ENCODE data around the gene UGT1A6. TPM values are rescaled to one million over a fixed set of nuclear protein-coding genes. Genes with fewer than 3 reads are reported as not detected.

Gene UGT1A6
- total RNA-seq, 4 donors from 2014 or later: 0.27 to 20.1 (median 0.58) TPM; not detected in 1

DNA sequence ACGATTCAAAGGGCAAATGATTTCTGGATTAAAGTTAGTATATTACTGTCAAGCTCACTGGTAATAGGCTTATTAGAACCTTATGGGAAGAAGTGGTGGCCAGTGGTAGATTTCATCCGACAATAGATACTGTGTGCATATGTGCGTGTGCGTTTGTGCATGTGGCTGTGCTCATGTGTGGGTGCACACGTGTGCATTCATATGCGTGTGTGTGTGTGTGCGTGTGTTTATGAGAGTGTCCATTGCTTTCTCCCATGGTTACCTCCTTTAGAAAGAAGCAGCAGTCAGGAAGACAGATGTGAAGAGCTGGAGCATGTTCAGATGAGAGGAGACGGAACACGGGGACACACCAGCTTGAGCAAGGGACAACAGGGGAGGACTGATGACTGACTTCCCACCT lies 76.6 kb downstream of the UGT1A6 start:
- TF ChIP-seq, protein P1, sequence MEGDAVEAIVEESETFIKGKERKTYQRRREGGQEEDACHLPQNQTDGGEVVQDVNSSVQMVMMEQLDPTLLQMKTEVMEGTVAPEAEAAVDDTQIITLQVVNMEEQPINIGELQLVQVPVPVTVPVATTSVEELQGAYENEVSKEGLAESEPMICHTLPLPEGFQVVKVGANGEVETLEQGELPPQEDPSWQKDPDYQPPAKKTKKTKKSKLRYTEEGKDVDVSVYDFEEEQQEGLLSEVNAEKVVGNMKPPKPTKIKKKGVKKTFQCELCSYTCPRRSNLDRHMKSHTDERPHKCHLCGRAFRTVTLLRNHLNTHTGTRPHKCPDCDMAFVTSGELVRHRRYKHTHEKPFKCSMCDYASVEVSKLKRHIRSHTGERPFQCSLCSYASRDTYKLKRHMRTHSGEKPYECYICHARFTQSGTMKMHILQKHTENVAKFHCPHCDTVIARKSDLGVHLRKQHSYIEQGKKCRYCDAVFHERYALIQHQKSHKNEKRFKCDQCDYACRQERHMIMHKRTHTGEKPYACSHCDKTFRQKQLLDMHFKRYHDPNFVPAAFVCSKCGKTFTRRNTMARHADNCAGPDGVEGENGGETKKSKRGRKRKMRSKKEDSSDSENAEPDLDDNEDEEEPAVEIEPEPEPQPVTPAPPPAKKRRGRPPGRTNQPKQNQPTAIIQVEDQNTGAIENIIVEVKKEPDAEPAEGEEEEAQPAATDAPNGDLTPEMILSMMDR (IDR thresholded peaks at IDR 0.05): no peak
- TF ChIP-seq EP300 (IDR thresholded peaks at IDR 0.05) (no peak), POLR2A (IDR thresholded peaks at IDR 0.05) (no peak), POLR2AphosphoS5 (IDR thresholded peaks at IDR 0.05) (no peak)
- Histone ChIP-seq H3K36me3 (no peaks in the 10 kb centered on the region), H3K4me1 (no peaks in the 10 kb centered on the region), H3K27ac (no peak overlapping the region), H3K4me3 (no peak overlapping the region), H3K9me3 (no peaks in the 10 kb centered on the region), H3K27me3 (peaks cover 20% of the 10 kb centered on the region)
- whole genome bisulfite sequencing, 2 donors (ENCODE audit: low coverage in 1 of 2): 87 to 91% methylated on average over 9 of the region's 9 CpGs
- no peak for ATAC-seq

- TF ChIP-seq, protein P1 (IDR thresholded peaks at IDR 0.05): no peak
- TF ChIP-seq EP300 (IDR thresholded peaks at IDR 0.05) (no peak), POLR2AphosphoS5 (IDR thresholded peaks at IDR 0.05) (no peak), POLR2A (IDR thresholded peaks at IDR 0.05) (no peak)
- 50 to 69% methylated on average over 1 to 2 of the region's 16 CpGs for WGBS, 2 donors (ENCODE audit: low coverage in 1 of 2)
- Histone ChIP-seq H3K4me1 (no peaks in the 10 kb centered on the region), H3K27ac (no peak overlapping the region), H3K27me3 (peaks cover 13% of the 10 kb centered on the region), H3K36me3 (no peaks in the 10 kb centered on the region), H3K9me3 (peaks cover 0 to 15% (median 0%) of the 10 kb centered on the region in 3 donors), H3K4me3 (no peak overlapping the region)
- ATAC-seq: no peak
Observed at GRCh38 chr2:233772153-233772552, 79.5 kb downstream of the UGT1A6 start.

DNA sequence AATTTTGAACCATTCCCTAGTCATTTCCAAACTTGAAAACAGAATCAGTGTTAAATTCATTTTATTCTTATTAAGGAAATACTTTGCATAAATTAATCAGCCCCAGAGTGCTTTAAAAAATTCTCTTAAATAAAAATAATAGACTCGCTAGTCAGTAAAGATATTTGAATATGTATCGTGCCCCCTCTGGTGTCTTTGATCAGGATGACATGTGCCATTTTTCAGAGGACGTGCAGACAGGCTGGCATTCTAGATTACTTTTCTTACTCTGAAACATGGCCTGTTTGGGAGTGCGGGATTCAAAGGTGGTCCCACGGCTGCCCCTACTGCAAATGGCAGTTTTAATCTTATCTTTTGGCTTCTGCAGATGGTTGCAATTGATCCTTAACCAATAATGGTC lies 79.9 kb downstream of the UGT1A6 start:
- ATAC-seq: no peak
- Histone ChIP-seq H3K27ac (no peak overlapping the region), H3K4me3 (no peak overlapping the region), H3K27me3 (peaks cover 17% of the 10 kb centered on the region), H3K36me3 (no peaks in the 10 kb centered on the region), H3K9me3 (peaks cover 0 to 19% (median 0%) of the 10 kb centered on the region in 3 donors), H3K4me1 (no peaks in the 10 kb centered on the region)
- no peak for TF ChIP-seq EP300 (IDR thresholded peaks at IDR 0.05)
- no peak for TF ChIP-seq POLR2A (IDR thresholded peaks at IDR 0.05)
- no peak for TF ChIP-seq POLR2AphosphoS5 (IDR thresholded peaks at IDR 0.05)
- TF ChIP-seq, protein P1 (IDR thresholded peaks at IDR 0.05): no peak
- 65 to 66% methylated on average over 5 of the region's 5 CpGs for WGBS, 2 donors (ENCODE audit: low coverage in 1 of 2)

DNA sequence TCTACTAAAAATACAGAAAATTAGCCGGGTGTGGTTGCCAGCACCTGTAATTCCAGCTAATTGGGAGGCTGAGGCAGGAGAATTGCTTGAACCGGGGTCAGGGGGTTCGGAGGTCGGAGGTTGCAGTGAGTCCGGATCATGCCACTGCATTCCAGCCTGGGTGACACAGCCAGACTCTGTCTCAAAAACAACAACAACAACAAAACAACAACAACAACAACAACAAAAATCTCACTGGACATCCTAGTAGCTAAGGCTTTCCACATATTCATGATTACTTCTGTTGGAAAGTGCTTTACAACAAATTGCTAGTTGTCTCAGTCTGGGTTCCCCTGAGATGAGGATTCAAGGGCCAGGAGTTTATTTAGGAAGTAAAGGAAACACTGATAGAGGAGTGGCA lies 81.2 kb downstream of the UGT1A6 start:
- no peak for TF ChIP-seq POLR2A (IDR thresholded peaks at IDR 0.05)
- TF ChIP-seq, protein P1 (IDR thresholded peaks at IDR 0.05): no peak
- no peak for TF ChIP-seq POLR2AphosphoS5 (IDR thresholded peaks at IDR 0.05)
- TF ChIP-seq EP300 (IDR thresholded peaks at IDR 0.05): no peak

GRCh38 chr2:233775414-233775813 lies 82.7 kb downstream of the UGT1A6 start:
- H3K27me3 ChIP-seq: peaks cover 25% of the 10 kb centered on the region
- no peaks in the 10 kb centered on the region for H3K36me3 ChIP-seq
- ATAC-seq: no peak
- no peak for TF ChIP-seq POLR2AphosphoS5 (IDR thresholded peaks at IDR 0.05)
- no peak for TF ChIP-seq POLR2A (IDR thresholded peaks at IDR 0.05)
- TF ChIP-seq, protein P1 (IDR thresholded peaks at IDR 0.05): no peak
- no peak for TF ChIP-seq EP300 (IDR thresholded peaks at IDR 0.05)
- H3K9me3 ChIP-seq: peaks cover 0 to 26% (median 0%) of the 10 kb centered on the region in 3 donors
- no peak overlapping the region for H3K27ac ChIP-seq
- H3K4me3 ChIP-seq: no peak overlapping the region
- 100% methylated on average over 1 of the region's 6 CpGs; no CpG with 5 or more reads in 1 of the 2 donors for WGBS, 2 donors (ENCODE audit: low coverage in 1 of 2)
- no peaks in the 10 kb centered on the region for H3K4me1 ChIP-seq

More for the DNA sequence above, 81.2 kb downstream of the UGT1A6 start:
- Histone ChIP-seq H3K4me3 (no peak overlapping the region), H3K36me3 (no peaks in the 10 kb centered on the region), H3K9me3 (peaks cover 0 to 26% (median 0%) of the 10 kb centered on the region in 3 donors), H3K4me1 (no peaks in the 10 kb centered on the region), H3K27me3 (peaks cover 17% of the 10 kb centered on the region), H3K27ac (no peak overlapping the region)
- no peak for ATAC-seq
- WGBS, 2 donors (ENCODE audit: low coverage in 1 of 2): 70 to 88% methylated on average over 2 to 5 of the region's 5 CpGs
